ENCODE data around the gene ADRA2B.

The ADRA2B gene

GRCh38 chr2:96136129-96136720 is 19.9 kb upstream of the ADRA2B start:
- no peak for DNase-seq

DNA sequence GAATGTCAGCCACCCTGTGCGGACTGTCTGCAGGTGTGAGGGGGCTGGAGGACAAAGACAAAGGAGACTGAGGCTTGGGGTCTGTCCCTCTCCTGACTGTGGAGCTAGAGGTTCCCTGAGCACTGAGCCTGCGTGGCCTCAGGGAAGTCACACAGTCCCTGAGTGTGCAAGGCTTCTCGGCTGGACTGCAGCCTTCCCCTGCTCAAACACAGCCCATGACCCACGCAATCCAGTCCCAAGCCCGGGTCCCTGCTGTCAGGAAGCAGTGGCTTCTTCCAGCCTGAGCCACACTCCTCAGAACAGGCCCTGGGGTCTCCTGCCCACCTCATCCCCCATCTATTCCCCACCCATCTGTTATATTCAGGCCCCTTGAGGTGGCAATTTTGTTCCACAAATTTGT is 19.2 kb upstream of the ADRA2B start:
- no peak for DNase-seq

GRCh38 chr2:96135171-96135570 is 18.8 kb upstream of the ADRA2B start:
- DNase-seq, result no peak

DNA sequence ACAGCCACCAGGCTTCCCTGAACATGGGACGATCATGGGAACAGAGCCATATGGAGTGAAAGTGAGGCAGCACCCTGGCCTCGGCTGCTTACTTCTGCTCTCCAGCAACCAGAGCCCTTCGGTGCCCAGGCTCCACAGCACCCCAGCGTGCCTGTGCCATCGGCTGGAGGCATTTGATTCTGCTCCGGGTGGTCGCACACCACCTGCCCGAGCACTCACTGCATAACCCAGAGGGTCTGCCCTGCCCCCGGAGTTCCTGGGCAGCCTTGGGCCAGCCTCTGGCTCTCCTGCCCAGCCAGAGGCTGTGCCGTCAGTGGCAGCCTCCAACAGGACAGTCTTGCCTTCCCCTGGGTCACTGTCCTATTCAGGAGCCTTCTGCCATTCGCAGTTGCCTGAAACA is 18.1 kb upstream of the ADRA2B start:
- DNase-seq, result no peak

DNA sequence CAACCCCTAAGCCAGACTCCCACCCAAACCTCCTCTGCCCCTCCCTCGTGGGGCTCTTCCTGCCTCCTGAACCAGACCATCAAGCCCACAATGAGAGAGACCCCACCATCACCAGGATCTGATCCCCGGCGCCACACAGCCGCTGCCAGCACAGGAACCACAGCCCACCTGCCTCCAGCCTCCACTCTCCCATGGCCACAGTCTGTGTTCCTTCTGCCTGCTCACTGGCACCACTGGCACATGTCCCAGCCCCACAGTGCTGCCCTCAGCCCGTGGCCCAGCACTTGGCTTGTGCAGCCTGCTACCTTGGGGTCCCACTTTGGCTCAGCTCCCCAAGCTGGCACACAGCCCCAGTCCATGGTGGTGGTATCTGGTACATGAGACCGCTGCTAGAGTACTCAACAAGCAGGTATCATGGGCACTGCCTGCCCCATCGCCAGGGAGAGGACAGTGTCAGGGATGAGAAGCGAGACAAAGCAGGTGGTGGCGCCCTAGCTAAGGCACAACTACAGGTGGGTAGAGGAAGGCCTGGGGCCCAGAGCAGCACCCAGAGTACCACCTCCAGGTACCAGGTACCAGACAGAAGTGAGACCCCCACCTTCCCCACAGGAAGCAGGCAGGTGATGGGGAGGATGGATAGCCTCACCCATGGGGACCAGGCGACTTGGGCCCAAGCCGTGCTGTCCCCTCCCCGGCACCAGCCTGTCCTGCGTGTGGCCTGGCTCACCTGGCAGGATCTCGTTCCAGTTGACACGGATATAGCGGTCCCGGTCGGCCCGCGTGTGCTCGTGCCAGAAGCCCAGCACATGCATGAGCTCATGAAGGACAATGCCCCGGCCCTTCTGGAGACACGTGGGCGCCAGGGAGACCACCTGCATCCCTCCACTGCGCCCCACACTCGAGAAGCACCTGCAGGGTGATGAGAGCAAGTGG is 15.7 kb upstream of the ADRA2B start:
- DNase-seq, result no peak

DNA sequence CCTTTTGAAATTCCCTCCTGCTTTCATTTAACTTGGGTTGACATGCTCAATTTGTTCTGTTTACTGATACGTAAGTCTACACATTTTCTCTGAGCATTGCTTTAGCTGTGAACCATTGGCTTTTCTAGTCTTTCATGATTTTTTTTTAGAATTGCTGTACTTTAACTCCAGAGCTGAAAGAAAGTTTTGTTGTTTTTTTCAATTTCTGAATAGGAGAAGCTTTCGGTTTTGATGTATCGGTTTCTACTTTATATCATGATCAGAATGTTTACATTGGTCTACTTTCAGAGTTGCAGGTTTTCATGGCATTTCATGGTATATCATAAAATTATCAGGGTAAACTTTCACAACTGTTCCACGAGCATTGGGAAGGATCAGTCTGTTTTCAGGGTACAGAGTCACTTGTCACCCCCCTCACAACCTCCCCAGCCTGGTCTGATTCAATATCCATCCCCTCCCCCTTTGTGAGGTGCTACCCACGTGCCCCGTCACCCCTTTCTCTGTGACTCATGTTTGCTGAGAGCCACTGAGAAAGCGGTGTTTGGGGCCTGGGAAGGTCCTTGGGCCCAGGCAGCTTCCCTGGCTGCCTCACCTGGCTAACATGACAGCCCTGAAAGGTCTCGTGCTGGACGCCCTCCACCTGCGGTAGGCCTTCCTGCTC is 14.9 kb upstream of the ADRA2B start:
- peak; percentile 49 for DNase-seq

DNA sequence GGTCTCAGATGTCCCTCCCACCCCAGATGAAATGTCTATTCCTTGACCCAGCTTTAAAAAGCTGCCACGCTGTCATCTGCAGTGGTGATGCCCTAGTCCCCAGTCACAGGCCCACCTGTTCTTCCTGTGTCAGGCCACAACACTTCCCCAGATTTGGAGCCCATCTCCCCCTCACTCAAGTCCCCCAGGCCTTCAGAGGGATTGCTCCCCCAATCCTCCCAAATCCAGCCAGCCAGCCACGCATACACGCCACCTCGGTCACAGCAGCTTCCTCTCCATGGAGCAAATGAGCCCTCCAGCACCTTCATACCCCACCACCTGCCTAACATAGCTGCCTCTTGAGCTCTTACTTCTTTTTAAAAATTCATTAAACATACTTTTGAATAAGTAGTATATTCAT is 14.1 kb upstream of the ADRA2B start:
- no peak for DNase-seq

- no peak for DNase-seq
Measured at GRCh38 chr2:96129528-96130120, 13.3 kb upstream of the ADRA2B start.

DNA sequence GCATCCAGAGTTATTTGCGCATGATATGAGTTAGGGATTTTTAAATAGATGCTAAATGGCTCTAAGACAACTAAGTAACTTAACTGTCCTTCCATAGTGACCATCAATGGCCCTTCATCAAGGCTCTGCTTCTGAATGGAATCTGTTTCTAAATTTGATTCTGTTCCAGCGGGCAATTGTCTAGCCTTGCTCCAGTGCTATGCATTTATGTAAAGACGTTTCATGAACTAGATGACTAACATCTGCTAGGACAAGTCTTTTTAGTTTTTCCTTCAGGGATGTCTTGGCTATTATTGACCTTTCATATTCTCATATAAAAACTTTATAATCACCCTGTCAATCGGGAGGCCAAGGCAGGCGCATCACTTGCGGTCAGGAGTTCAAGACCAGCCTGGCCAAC is 12.1 kb upstream of the ADRA2B start:
- DNase-seq, result no peak

- DNase-seq, result no peak
Measured at GRCh38 chr2:96124406-96125265, 8.3 kb upstream of the ADRA2B start.

DNA sequence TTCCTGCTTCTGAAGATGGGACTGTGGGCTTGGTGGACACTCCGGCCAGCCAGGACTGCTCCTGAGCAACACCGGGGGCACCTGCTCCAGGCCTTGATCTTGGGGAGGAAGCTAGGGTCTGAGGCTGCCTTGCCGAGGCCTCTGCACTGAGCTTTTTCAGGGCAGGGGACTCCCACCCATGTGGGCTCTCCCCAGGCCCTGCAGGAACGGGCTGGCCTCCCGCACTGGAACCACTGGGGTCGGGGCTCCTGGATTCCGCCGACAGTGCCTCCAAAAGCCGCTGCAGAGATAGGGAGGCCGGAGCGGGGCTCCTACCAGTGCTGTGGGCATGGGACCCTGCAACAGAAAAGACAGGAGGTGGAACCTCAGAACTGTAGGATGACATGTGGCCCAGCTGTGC is 7.6 kb upstream of the ADRA2B start:
- no peak for DNase-seq

GRCh38 chr2:96123290-96123689 is 6.9 kb upstream of the ADRA2B start:
- no peak for DNase-seq

DNA sequence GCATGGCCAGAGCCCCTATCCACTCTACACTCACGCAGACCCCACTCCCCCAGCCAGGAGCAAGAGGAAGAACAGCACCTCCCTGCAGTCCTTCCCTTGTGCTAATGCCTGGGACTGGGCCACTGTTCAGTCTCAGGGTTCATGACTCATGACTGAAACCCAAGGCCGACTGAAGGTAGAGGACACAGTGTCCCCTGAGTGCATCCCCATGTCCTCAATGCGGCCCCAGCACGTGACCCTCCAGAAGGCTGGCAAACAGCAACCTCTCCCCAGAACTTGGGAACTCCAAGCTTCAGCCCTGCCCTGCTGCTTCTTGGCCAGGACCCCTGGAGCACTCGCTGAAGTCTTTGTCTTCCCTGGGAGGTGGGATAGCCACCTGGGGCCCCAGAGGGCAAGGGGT is 6.0 kb upstream of the ADRA2B start:
- DNase-seq, result no peak

- no peak for DNase-seq
Measured at GRCh38 chr2:96121414-96121813, 5.0 kb upstream of the ADRA2B start.

- no peak for DNase-seq
Measured at GRCh38 chr2:96120991-96121390, 4.6 kb upstream of the ADRA2B start.

GRCh38 chr2:96120091-96120720 is 3.8 kb upstream of the ADRA2B start:
- no peak for DNase-seq

GRCh38 chr2:96119389-96119751 is 3.0 kb upstream of the ADRA2B start:
- no peak for DNase-seq

GRCh38 chr2:96118698-96119388 is 2.5 kb upstream of the ADRA2B start:
- no peak for DNase-seq

GRCh38 chr2:96117701-96118588 is 1.6 kb upstream of the ADRA2B start:
- no peak for DNase-seq

GRCh38 chr2:96116879-96117533 is 635 bp upstream of the ADRA2B start:
- peak; percentile 44 for DNase-seq

Measured in stimulated activated CD4-positive, alpha-beta T cell treated with anti-CD3 and anti-CD28 coated beads, Interleukin-1b, Interleukin-23, amount 100 ng/mL, for 48 hours (primary cell).